HepG2 (cell line): Measurements from ENCODE around the gene PRDM15.

Experiments used
- CTCF ChIP-seq: sonication (generic); formaldehyde crosslinking; IDR thresholded peaks from 2 replicates; pipeline ENCODE4 v1.5.0; 2020; ENCODE audit warnings: mild to moderate bottlenecking, missing genetic modification reagents, moderate library complexity
- DNMT1 ChIP-seq: sonication (generic); formaldehyde crosslinking; IDR thresholded peaks from 2 replicates; pipeline ENCODE4 v1.5.1; 2020; ENCODE audit warnings: mild to moderate bottlenecking, missing genetic modification reagents
- ELF1 ChIP-seq: sonication (generic); formaldehyde crosslinking; IDR thresholded peaks from 2 replicates; pipeline ENCODE4 v1.4.0; 2020; ENCODE audit warnings: missing genetic modification reagents
- EP300 ChIP-seq, 3 experiments: sonication (generic) in 1 of 3; formaldehyde crosslinking in 1 of 3; IDR thresholded peaks; 2 replicates each; pipeline versions ENCODE4 v1.5.1 to v1.6.1; 2011 to 2020; ENCODE audit warnings: low read depth in 2 of 3, low read length in 2 of 3, borderline replicate concordance in 1 of 3, improper control_type of control experiment in 1 of 3, mild to moderate bottlenecking in 1 of 3, missing genetic modification reagents in 1 of 3, moderate library complexity in 1 of 3
- MATR3 ChIP-seq: sonication (generic); formaldehyde crosslinking; IDR thresholded peaks from 2 replicates; pipeline ENCODE4 v1.4.0; 2020; ENCODE audit warnings: missing genetic modification reagents
- MYC ChIP-seq: sonication (generic); formaldehyde crosslinking; IDR thresholded peaks from 2 replicates; pipeline ENCODE4 v1.9.0; 2021; ENCODE audit warnings: missing genetic modification reagents, borderline replicate concordance
- NONO ChIP-seq, 2 experiments: fragments of 450-650 bp in 1 of 2; sonication (generic) in 1 of 2; formaldehyde crosslinking in 1 of 2; IDR thresholded peaks in 1 of 2; conservative IDR thresholded peaks in 1 of 2; 2 replicates each; pipeline versions ENCODE4 v1.6.1 to v1.8.0; 2017 to 2022; ENCODE audit warnings: mild to moderate bottlenecking in 1 of 2, missing genetic modification reagents in 1 of 2, moderate library complexity in 1 of 2
- POLR2AphosphoS5 ChIP-seq: IDR thresholded peaks from 2 replicates; pipeline ENCODE4 v1.6.1; 2012; ENCODE audit warnings: low read depth, low read length
- RAD51 ChIP-seq: fragments of 450-650 bp; IDR thresholded peaks from 2 replicates; pipeline ENCODE4 v1.6.1; 2016; ENCODE audit warnings: borderline replicate concordance
- TAF1 ChIP-seq: sonication (generic); formaldehyde crosslinking; IDR thresholded peaks from 2 replicates; pipeline ENCODE4 v1.4.0; 2020; ENCODE audit warnings: missing genetic modification reagents
- TCF12 ChIP-seq, 2 experiments: fragments of 450-650 bp in 1 of 2; sonication (generic) in 1 of 2; formaldehyde crosslinking in 1 of 2; IDR thresholded peaks; 2 replicates each; pipeline versions ENCODE4 v1.6.1 to v1.8.0; 2017 to 2022; ENCODE audit warnings: antibody characterized with exemption in 1 of 2, mild to moderate bottlenecking in 1 of 2, missing genetic modification reagents in 1 of 2, moderate library complexity in 1 of 2
- YY1 ChIP-seq: IDR thresholded peaks from 2 replicates; pipeline ENCODE4 v1.6.1; 2011; ENCODE audit warnings: low read length, low read depth, moderate library complexity, mild to moderate bottlenecking; ENCODE audit not compliant: insufficient read depth, insufficient replicate concordance
- ZNF274 ChIP-seq: sonication (generic); formaldehyde crosslinking; IDR thresholded peaks from 2 replicates; pipeline ENCODE4 v1.5.1; 2020; ENCODE audit warnings: mild to moderate bottlenecking, missing genetic modification reagents
- TF ChIP-seq, protein P1 (sequence below): IDR thresholded peaks from 2 replicates; pipeline ENCODE4 v1.6.1; 2016; ENCODE audit warnings: missing biosample characterization, missing genetic modification reagents, low read depth

DNA sequence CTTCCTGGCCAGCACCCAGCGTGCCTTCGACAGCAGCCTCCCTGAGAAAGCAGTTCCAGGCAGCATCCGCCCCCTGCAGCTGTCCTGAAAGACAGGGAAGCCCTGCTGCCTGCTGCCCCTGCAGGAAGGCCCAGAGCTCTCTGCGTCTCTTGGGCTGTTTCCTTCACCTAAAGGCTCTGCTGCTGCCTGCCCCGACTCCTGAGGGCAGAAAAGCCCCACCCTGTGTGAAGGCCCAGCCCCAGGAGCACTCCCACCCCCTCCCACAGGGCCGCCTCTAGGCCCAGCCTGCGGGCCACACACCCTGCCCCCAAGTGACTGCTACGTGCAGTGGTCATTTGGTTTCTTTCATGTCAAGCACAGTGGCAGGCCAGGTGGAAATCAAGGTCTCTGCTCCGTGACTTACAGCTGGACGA, 124.7 kb downstream of the PRDM15 start:
- TF ChIP-seq POLR2AphosphoS5: no peak
- no peak for TF ChIP-seq CTCF
- no peak for TF ChIP-seq ZNF274
- TF ChIP-seq MYC (CRISPR knock-in tag): no peak
- TF ChIP-seq ELF1: no peak
- no peak for TF ChIP-seq TCF12 (IDR thresholded peaks at IDR 0.05)
- no peak for TF ChIP-seq TCF12 (CRISPR knock-in tag; IDR thresholded peaks at IDR 0.05)
- TF ChIP-seq NONO (IDR thresholded peaks at IDR 0.05): no peak
- TF ChIP-seq NONO (CRISPR knock-in tag; conservative IDR thresholded peaks at IDR 0.05): no peak
- no peak for TF ChIP-seq MATR3 (CRISPR knock-in tag)
- TF ChIP-seq YY1: no peak
- TF ChIP-seq, protein P1, sequence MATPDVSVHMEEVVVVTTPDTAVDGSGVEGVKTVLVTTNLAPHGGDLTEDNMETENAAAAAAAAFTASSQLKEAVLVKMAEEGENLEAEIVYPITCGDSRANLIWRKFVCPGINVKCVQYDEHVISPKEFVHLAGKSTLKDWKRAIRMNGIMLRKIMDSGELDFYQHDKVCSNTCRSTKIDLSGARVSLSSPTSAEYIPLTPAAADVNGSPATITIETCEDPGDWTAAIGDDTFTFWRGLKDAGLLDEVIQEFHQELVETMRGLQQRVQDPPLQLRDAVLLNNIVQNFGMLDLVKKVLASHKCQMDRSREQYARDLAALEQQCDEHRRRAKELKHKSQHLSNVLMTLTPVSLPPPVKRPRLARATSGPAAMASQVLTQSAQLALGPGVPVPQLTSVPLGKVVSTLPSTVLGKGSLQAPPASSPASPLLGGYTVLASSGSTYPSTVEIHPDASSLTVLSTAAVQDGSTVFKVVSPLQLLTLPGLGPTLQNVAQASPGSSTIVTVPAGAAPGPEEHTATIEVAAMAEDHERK (CRISPR knock-in tag): no peak
- TF ChIP-seq RAD51: no peak
- no peak for TF ChIP-seq DNMT1 (CRISPR knock-in tag)
- no peak for TF ChIP-seq TAF1 (CRISPR knock-in tag)
- no peak for TF ChIP-seq EP300 (IDR thresholded peaks at IDR 0.05; ENCODE audit: low read depth in 2 of 2, low read length in 2 of 2)
- TF ChIP-seq EP300 (CRISPR knock-in tag; IDR thresholded peaks at IDR 0.05; ENCODE audit: borderline replicate concordance): no peak
